ENCODE results near the gene PDS5B.

- no peak for TF ChIP-seq REST (IDR thresholded peaks at IDR 0.05; ENCODE audit: unreplicated experiment)
- no peak for TF ChIP-seq STAT1 (IDR thresholded peaks at IDR 0.05; ENCODE audit: unreplicated experiment)
- TF ChIP-seq EZH2 (IDR thresholded peaks at IDR 0.05; ENCODE audit: low read depth, unreplicated experiment): no peak
- TF ChIP-seq, protein P1, sequence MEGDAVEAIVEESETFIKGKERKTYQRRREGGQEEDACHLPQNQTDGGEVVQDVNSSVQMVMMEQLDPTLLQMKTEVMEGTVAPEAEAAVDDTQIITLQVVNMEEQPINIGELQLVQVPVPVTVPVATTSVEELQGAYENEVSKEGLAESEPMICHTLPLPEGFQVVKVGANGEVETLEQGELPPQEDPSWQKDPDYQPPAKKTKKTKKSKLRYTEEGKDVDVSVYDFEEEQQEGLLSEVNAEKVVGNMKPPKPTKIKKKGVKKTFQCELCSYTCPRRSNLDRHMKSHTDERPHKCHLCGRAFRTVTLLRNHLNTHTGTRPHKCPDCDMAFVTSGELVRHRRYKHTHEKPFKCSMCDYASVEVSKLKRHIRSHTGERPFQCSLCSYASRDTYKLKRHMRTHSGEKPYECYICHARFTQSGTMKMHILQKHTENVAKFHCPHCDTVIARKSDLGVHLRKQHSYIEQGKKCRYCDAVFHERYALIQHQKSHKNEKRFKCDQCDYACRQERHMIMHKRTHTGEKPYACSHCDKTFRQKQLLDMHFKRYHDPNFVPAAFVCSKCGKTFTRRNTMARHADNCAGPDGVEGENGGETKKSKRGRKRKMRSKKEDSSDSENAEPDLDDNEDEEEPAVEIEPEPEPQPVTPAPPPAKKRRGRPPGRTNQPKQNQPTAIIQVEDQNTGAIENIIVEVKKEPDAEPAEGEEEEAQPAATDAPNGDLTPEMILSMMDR (conservative IDR thresholded peaks at IDR 0.05; ENCODE audit: low read depth in 2 of 2): no peak
These were observed 36.6 kb downstream of the PDS5B start for GRCh38 chr13:32622827-32623226.

All from GM23338 (cell line).